IPS-15b (cell line): ENCODE data around the gene ZNF740.
A peak's percentile ranks its signal among the peaks of the same experiment; 100 is the strongest.

Experiments
- H3K27me3 ChIP-seq: one replicate; pipeline ENCODE4 v1.6.1; 2013; ENCODE audit warnings: low read length; ENCODE audit not compliant: control insufficient read depth, insufficient read depth
- H3K36me3 ChIP-seq: one replicate; pipeline ENCODE4 v1.6.1; 2013; ENCODE audit warnings: low read length; ENCODE audit not compliant: control insufficient read depth, insufficient read depth
- H3K4me1 ChIP-seq: one replicate; pipeline ENCODE4 v1.6.1; 2013; ENCODE audit warnings: mild to moderate bottlenecking, low read length; ENCODE audit not compliant: control insufficient read depth, insufficient read depth
- H3K4me3 ChIP-seq: one replicate; pipeline ENCODE4 v1.5.1; 2013; ENCODE audit warnings: low read depth, low read length
- H3K9ac ChIP-seq: one replicate; pipeline ENCODE4 v1.6.1; 2013; ENCODE audit warnings: low read depth, mild to moderate bottlenecking, low read length
- H3K9me3 ChIP-seq: one replicate; pipeline ENCODE4 v1.6.1; 2013; ENCODE audit warnings: mild to moderate bottlenecking, low read length; ENCODE audit not compliant: control insufficient read depth, insufficient read depth

ZNF740 gene

DNA sequence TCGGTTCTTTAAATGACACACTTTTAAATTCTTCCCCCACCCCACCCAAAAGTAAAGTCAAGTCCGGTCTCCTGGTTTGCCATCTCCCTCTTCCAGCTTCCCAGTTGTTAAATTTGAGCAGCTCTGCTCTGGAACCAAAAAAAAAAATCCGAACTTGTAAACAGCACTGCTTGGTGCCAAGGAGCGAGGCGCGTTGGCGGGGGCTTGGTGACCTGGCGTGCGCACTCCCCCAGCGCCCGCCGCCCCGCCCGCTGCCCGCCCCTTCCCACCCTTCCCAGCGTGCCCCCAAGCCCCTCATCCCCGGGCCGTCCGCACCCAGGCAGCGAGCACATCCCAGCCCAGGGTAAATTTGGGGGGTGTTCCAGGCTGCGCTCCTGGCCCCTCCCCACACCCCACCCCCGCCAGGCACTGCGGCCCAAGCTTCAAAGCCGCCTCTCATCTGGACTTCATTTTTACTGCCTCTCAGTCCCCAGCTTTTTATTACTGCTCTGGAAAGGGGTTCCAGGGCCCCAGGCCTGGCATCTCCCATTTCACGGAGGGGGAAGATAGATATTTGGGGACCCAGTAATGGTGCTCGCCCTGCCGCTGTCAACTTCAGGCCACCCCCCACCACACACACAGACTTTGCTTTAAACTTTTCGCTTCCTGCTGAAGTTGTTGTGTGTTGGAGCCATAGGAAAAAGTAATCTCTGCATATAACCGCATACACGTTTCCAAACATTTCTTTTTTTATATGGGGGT lies 38.2 kb downstream of the ZNF740 start:
- Histone ChIP-seq H3K4me3 (peak overlapping the region; percentile 94), H3K9me3 (no peaks in the 10 kb centered on the region), H3K27me3 (peaks cover 6% of the 10 kb centered on the region), H3K4me1 (peaks cover 44% of the 10 kb centered on the region), H3K36me3 (peaks cover 8% of the 10 kb centered on the region), H3K9ac (no peak overlapping the region)

DNA sequence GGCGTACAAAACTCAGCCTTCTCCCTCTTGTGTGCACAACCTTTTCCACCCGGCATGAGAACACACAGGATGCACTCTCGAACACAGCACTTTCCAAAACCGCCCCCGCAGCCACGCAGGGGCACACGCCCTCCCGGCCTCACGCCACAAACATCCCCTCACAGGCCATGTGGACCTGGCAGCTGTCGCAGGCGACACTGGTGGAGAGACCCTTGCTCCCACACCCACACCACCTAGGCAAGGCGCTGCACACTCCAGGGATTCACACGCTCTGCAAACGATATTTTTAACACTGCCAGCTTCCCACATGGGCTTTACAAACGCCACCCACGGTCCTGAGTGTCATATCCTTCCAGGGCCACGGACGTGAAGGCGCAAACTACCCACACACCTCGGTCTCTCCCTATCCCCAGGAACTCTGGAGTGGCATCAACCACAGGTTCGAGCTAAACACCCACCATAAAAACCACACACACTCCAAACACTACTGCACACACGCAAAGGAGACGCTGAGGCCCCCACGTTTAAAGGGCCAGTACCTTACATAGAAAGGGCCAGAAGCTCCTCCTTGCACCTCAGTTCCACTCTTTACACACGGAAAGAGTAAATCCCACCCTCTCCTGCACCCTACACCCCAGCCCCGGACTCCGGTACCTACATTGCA lies 38.9 kb downstream of the ZNF740 start:
- Histone ChIP-seq H3K9ac (no peak overlapping the region), H3K27me3 (peaks cover 6% of the 10 kb centered on the region), H3K36me3 (peaks cover 3% of the 10 kb centered on the region), H3K4me1 (peaks cover 47% of the 10 kb centered on the region), H3K4me3 (peak overlapping the region; percentile 94), H3K9me3 (no peaks in the 10 kb centered on the region)

DNA sequence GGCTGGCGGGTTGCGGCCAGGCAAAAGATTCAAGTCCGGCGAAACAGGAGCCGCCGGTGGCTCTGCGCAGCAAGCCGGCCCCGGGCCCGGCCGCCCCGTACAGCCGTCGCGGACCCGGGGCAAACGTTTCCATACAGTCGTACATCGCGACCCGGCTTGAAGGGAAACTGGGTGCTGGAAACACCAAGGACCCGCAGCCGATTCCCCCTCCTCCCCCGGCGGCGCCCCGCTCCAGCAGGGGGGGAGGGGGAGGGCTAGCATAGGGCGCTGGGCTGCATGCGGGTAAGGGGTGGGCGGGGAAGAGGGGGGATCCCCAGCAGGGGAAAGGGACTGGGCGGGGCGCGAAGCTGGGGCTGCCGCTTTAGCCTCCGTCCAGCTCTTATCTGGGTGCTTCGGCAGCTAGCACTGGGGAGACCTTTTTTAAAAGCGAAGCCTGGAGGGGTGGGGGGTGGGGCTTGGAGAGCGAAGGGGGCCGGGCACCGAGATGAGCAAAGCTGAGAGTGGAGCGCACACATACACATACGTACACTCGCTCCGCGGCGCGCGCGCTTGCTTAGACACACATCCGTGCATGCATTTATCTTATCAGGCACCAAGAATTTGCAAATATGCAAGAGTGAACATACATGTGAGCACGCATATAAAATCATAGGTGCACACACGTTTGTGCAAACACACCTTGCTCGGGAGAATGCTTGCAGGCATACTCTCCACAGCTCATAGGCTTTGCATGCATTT lies 39.6 kb downstream of the ZNF740 start:
- Histone ChIP-seq H3K27me3 (peaks cover 6% of the 10 kb centered on the region), H3K4me3 (peak overlapping the region; percentile 94), H3K9ac (peak overlapping the region; percentile 32), H3K4me1 (peaks cover 48% of the 10 kb centered on the region), H3K9me3 (no peaks in the 10 kb centered on the region), H3K36me3 (no peaks in the 10 kb centered on the region)

DNA sequence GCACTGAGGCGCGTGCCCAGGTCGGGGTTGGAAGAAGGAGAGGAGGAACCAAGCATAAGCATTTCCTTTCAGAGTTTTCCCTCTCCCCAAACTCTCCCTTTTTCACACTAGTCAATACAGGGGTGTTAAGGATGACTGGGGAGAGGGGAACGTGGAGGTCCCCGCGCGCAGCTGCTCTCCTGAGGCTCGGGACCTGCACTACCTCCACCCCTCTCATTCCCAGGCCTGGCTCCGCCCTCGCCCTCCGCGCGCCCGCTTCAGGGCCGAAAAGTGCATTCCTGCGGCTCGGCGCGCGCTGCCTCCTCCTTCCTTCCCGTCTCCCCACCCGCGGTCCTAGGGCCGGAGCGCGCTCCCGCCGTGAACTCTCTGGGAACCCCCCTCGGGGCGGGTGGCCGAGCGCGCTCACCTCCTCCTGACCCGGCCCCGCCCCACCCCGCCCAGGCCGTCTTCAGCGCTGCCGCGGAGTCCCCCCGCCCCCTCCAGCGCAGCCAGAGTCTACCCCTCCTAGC lies 40.2 kb downstream of the ZNF740 start:
- Histone ChIP-seq H3K4me3 (peak overlapping the region; percentile 94), H3K36me3 (no peaks in the 10 kb centered on the region), H3K27me3 (peaks cover 6% of the 10 kb centered on the region), H3K4me1 (peaks cover 48% of the 10 kb centered on the region), H3K9me3 (no peaks in the 10 kb centered on the region), H3K9ac (peak overlapping the region; percentile 32)

- peaks cover 6% of the 10 kb centered on the region for H3K27me3 ChIP-seq
- H3K9me3 ChIP-seq, result no peaks in the 10 kb centered on the region
- H3K4me3 ChIP-seq, result peak overlapping the region; percentile 83
- H3K9ac ChIP-seq, result peak overlapping the region; percentile 61
- peaks cover 41% of the 10 kb centered on the region for H3K4me1 ChIP-seq
- no peaks in the 10 kb centered on the region for H3K36me3 ChIP-seq
Measured at GRCh38 chr12:53221203-53222080, 40.9 kb downstream of the ZNF740 start.

- H3K4me1 ChIP-seq, result peaks cover 38% of the 10 kb centered on the region
- peak overlapping the region; percentile 33 for H3K4me3 ChIP-seq
- no peaks in the 10 kb centered on the region for H3K9me3 ChIP-seq
- peaks cover 6% of the 10 kb centered on the region for H3K27me3 ChIP-seq
- no peak overlapping the region for H3K9ac ChIP-seq
- H3K36me3 ChIP-seq, result peaks cover 4% of the 10 kb centered on the region
Measured at GRCh38 chr12:53222170-53222721, 41.7 kb downstream of the ZNF740 start.

DNA sequence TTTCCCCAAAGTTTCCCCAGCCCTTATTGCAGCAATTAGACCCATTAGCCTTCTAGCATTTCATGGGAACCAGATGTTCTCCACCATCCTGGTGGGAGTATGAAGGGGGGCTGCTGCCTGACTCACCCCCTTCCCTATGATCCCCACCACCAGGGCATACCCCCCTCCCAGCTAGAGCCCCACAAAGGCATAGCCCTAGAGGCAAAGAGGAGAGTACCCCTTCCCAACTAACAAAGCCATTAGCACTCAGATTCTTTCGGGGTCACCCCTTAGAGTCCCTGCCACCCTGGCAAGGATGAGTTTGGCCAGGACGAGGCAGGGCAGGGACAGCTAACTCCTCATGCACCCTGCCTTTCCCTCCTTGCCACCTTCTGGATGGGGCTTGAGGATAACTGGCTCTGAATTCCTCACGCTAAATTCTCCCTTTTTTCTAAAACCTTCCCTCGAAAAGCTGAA lies 42.3 kb downstream of the ZNF740 start:
- H3K4me1 ChIP-seq, result peaks cover 35% of the 10 kb centered on the region
- no peak overlapping the region for H3K9ac ChIP-seq
- peaks cover 6% of the 10 kb centered on the region for H3K27me3 ChIP-seq
- peak overlapping the region; percentile 22 for H3K4me3 ChIP-seq
- peaks cover 6% of the 10 kb centered on the region for H3K36me3 ChIP-seq
- no peaks in the 10 kb centered on the region for H3K9me3 ChIP-seq

DNA sequence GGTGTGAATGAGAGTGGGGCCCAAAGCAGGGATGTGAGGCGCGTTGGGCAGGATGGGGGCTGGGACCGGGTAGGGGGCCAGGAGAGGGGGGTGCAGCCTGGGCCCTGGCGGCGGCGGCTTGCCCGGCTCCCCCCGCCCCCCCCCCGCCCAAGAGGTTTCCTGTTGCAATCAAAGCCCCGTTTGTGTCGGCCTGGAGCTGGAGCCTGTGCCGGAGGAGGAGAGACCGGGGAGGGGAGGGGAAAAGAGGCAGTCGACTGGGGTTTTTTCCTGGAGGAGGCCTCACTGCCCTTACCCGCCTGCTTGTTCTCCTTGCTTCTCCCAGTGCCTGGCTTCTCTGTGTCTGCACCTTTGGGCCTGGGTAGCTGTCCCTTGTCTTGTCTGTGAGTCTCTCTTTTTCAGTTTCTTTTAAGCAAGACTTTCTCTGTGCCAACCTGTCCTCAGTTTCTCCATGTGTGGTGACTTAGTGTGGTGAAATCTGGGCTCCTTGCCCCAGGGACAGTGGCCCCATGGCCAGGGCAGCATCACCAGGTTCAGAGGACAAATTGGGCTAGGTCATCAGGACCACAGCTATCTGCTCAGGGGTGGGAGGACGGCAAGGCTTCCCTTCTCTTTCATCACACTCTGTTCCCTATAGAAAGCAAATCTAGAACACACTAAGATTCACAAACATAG lies 43.0 kb downstream of the ZNF740 start:
- Histone ChIP-seq H3K9ac (no peak overlapping the region), H3K9me3 (no peaks in the 10 kb centered on the region), H3K4me1 (peaks cover 29% of the 10 kb centered on the region), H3K36me3 (peaks cover 6% of the 10 kb centered on the region), H3K4me3 (peak overlapping the region; percentile 43), H3K27me3 (peaks cover 6% of the 10 kb centered on the region)

GRCh38 chr12:53224061-53224896 lies 43.8 kb downstream of the ZNF740 start:
- Histone ChIP-seq H3K4me3 (peak overlapping the region; percentile 10), H3K27me3 (peaks cover 5% of the 10 kb centered on the region), H3K9ac (no peak overlapping the region), H3K4me1 (peaks cover 29% of the 10 kb centered on the region), H3K36me3 (peaks cover 6% of the 10 kb centered on the region), H3K9me3 (no peaks in the 10 kb centered on the region)
